Measurements from ENCODE around the gene GMDS.

- no peak for TF ChIP-seq ZNF720 (CRISPR knock-in tag; IDR thresholded peaks at IDR 0.05)
- no peak for TF ChIP-seq ZNF121 (CRISPR knock-in tag; IDR thresholded peaks at IDR 0.05)
- no peak for TF ChIP-seq ZNF816 (CRISPR knock-in tag; IDR thresholded peaks at IDR 0.05; ENCODE audit: borderline replicate concordance)
- TF ChIP-seq MAZ (IDR thresholded peaks at IDR 0.05; ENCODE audit: borderline replicate concordance, low read depth, low read length) = no peak
- TF ChIP-seq MAZ (CRISPR knock-in tag; IDR thresholded peaks at IDR 0.05; ENCODE audit: low read depth) = no peak
- TF ChIP-seq TARDBP (CRISPR knock-in tag; IDR thresholded peaks at IDR 0.05) = no peak
- TF ChIP-seq POLR2AphosphoS5 (IDR thresholded peaks at IDR 0.05; ENCODE audit: low read depth, low read length) = no peak
These were observed 647.0 kb downstream of the GMDS start for GRCh38 chr6:1598433-1598832.
